Stimulated activated CD8-positive, alpha-beta memory T cell treated with anti-CD3 and anti-CD28 coated beads, Interleukin-4, amount 100 ng/mL, for 24 hours (primary cell): ENCODE results near the gene PPP1R9A.

Source experiments
- DNase-seq: peaks from one replicate; pipeline ENCODE4 v3.0.0-alpha.2; 2020; ENCODE audit warnings: low read depth

PPP1R9A gene

DNA sequence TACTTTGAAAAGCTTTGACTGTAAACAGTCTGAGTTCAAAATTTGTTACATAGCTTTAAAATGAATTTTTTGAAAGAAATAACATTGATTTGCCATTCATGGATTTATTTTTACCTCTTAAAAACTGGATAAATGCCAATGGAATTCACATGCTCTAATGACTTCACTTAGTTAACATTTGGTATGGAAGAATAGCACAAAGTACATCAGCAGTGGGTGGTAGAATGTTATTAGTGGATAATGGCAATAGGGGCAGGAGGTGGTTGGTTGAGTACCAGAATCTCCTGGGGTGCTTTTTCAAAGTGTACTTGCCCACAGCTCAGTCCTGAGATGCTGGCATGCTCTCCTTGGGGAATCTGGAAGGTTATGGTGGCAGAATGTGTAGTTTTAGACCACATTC lies 4.7 kb downstream of the PPP1R9A start:
- DNase-seq: no peak

DNA sequence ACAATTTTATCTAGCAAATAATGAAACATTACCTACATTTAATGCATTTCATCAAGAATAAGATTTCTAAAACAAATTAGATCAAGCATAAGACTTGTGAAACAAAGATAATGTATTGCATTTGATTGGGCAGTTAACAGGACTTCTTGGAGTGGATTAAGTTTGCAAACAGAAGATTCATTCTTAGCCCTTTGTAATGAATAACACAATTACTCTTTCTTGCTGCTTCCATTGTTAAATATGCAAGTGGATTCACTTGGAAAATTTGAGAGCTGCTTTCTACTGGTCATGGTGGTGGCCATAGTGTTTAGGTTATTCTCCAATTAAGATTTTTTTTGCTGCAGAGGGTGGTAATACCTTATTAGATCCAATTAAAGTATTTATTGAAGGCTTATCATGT lies 6.0 kb downstream of the PPP1R9A start:
- no peak for DNase-seq

DNA sequence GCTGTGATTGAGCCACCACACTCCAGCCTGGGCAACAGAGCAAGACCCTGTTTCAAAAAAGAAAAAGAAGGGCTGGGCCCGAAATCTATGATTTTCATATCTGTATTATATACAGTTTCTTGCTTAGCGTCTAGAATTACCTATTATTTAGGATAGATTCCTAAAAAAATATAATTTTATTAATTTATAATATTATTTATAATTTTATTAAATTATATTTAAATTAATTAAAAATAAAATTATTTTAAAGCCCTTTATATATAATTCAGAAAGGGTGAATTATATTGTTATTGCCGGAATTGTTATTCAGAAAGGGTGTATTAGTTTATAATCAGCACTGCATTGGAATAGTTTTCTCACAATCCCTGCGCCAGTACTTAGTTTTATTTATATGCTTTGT lies 14.5 kb downstream of the PPP1R9A start:
- no peak for DNase-seq

DNA sequence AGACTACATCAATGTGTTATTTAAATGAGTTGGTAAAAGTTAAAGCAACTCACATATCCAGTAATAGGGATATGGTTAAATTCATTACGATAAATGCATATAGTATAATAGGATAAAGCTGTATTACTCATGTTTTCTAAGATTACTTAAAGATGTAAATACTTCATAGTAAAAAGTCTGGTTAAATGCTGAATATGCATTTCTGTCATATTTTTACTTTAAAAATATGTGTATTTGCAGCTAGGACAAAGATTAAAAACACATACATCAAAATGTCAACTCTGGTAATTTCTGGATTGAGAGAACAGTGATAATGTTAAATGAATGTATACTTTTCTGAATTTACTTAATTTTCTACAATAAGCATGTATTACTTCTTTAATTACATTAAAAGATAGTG lies 15.1 kb downstream of the PPP1R9A start:
- DNase-seq: no peak

DNA sequence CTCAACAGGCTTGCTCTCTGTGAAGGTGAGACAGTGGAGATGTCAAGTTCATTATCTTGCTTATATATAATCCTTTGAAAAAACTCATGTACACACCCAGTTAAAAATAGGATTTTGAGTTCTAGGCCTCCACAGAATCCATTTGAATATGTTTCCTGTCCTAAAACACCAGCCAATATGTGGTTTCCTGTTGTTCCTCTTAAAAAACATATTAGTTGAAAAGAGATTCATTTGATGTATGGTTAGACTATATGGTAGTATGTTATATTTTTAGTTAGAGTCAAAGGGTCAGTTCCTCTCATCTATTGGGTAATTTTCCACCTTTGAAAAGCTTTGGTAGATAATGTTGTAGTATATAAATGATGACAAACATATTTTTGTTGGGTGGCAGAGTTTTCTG lies 16.0 kb downstream of the PPP1R9A start:
- no peak for DNase-seq

DNA sequence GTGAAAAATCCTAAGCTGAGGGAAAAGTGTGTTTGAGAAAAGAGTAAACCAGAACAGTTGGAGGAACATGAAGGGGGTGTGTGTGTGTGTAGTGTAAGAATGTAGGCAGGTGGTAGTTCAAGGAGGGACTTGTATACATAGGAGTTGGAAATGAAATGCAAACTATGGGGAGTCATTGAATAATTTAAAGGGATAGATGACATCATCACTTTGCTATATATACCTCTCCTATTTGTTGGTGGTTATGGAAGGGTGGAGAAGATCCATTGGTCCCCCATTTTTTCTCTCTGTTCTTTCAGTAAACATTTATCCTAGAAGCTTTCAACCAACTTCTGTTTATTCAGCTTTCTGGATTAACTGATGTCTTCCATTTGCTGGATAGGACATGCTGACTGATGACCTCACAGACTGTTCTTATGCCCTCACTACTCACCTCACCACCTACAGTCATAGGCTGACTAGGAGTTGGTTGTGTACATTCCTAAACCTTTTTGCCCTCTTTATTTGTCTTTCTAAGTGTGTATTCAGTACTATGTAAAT lies 20.8 kb downstream of the PPP1R9A start:
- DNase-seq: no peak

DNA sequence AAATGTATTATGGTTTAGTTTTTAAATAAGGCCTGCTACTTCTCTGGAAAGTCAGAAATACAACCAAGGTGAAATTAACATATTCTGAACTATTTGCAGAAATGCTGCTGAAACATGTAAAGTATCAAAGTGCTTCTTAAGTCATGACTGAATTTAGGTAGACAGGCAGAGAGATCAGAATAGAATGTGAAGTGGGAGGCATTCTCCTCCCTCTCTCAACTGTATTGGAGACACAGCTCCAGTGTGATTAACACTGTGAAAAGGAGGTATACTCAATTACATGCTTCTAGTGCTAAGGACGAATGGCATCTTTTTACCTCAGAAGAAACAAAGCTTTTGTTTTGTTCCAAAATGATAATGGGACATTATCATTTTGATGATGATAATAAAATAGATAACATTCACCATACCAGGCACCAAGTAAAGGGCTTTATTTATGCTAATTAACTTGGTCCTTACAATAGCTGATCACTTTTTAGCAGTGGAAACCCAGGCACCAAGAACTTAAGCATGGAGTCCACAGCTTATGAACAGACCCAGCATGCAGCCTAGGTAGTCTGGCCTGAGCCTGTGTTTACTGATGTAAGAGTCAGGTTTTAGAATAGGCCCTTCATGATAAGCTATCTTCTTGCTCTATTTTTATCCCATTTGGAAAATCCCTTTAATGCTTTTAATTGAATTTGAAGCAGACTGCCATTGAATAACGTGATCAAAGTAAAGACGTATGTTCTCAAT lies 26.0 kb downstream of the PPP1R9A start:
- no peak for DNase-seq

DNA sequence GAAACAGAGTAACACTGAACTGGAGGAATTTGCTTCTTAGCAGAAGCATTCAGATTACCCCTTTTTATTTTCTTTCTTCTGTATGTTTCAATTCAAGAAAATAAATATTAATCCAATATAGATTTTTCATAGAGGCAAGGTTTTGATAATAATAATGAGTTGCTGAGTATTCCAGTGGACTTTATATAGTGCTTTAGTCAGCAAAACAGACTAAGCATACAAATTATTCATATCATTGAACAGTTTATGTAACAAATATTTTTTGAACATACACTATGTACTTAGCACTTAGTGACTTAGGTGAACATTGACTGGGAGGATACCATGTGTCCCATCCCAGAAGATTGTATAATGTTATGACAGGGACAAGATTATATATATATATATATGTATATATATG lies 32.0 kb downstream of the PPP1R9A start:
- no peak for DNase-seq

DNA sequence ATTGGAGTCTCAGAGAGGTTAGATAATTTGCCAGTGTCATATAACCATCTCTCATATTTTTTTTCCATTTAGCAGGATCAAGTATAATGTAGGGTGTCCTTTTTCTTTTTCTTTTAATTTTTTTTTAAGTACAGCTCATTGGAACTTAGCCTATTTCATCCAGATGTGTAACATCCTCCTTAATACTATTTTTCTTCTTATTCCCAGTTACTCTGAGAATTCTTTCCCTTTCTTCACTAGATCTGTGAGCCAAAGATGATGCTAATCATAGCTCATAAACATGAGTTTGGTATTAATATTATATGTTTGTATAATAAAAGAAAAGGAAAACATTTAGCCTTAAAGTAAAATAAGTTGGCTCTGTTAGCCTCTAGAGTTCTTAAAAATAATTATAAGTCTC lies 32.8 kb downstream of the PPP1R9A start:
- DNase-seq: no peak

DNA sequence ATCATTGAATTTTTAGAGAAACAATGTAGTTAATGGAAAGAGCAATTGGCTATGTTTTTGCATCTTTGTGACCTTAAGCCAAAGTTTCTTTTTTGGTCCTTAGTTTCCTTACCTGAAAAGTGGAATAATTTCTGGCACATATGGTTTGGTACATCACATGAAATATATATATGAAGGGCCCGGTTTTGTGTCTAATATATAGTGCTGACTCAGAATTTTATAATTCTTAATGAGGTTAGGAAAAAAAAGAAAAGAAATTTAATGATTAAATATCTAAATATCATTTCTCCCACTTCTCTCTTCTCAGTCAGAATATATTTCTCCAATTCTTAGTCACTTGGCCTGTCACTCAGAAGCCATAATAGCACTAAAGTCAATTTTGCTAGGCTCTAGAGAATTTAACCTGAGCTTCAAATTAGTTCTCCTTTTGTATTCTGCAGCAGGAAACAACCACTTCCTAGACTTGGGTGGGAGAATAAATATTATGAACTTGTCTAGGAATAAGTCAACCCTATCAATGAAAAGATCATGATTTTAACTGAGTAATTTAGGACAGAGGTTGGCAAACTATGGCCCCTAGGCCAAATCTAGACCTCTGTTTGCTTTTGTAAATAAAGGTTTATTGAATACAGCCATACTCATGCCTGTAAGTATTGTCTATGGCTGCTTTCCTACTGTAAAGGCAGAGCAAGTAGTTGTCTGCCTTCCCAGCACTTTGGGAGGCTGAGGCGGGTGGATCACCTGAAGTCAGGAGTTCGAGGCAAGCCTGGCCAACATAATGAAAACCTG lies 34.6 kb downstream of the PPP1R9A start:
- DNase-seq: no peak

DNA sequence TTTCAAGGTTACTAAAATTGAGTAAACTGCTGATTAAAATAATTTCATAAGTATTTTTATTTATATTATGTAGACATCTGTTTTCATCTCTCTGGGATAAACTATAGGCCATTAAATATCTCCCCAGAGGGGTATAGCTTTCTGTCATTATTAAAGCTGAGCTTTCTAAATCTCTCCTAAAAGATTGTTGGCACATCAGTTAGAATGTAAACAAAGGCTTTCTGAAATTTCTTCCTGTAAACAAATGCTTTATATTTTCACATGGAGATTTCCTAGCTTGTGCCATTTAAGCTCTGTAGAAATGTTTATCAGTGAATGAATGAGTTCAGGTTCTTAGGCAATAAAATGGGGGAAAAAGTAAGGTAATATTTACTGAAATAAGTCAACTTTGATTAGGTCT lies 35.7 kb downstream of the PPP1R9A start:
- no peak for DNase-seq

DNA sequence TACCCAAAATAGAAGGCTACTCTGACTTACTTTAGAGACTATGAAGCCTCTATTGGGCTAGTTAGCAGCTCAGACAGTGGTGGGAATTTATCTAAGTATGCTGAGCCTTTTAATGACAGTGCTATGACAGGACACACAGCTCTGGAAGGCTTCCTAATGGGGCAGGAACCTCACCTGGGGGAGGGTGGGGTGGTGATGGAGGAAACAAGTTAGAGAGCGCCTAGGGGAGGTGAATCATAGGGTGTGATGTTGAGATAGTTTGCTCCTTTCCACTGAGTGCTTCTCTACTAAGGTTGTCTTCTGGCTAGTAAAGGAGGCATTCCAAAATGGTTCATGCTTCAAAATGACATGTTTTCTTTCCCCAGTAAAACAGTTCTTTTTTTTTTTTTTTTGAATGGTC lies 42.1 kb downstream of the PPP1R9A start:
- DNase-seq: no peak

DNA sequence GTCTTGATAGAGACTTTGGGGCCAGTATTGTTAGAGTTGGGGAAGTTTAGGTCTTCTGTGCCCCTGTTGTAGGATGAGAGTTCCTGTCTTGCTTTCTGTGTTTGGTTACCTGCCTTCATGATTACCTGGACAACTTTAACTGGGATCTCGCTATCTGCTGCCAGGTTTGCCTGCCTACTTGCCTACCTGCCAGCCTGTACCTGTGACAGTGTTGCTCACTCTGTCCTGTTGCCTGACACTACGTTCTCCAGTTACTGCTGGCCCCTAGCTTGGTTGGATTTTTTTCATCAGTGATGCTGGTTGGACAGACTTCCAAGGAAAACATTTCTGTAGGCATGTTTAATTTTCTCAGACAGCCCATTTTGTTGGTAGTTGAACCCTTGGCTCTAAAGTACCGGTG lies 48.4 kb downstream of the PPP1R9A start:
- no peak for DNase-seq

DNA sequence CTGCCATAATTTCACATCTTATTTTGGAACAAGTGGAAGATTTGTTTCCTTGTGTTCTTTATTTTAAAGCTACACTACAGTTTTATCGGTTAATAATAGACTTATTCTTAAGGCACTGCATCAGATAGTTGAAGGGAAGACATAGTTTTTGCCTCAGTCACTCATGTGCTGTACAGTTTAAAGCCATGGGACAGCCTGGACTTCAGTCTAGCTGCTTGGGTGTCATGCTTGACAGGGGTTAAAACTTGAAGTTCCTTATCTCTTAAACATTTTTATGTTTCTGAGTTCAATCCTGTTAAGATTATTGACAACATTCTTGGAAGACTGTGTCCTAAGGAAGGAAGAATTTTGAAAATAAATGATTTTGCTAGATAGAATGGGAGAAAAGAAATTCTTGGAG lies 49.7 kb downstream of the PPP1R9A start:
- no peak for DNase-seq

DNA sequence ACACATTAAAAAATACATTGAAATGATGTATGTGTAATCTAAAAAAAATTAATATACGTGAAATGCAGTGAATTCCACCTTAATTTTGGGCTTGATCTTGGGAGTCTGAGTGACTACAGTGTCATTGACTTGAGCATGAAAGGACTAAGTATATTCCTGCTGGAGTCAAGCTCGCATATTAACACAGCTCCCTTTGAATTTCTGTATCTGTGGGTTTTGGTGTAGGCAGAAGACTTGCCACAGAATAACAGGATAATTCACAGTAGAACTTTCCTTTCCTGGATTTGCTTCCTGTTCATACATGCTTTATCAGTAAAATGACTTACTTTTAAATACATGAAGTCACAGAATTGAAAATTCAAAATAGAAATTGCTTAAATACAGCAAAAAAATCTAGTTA lies 55.3 kb downstream of the PPP1R9A start:
- DNase-seq: no peak

DNA sequence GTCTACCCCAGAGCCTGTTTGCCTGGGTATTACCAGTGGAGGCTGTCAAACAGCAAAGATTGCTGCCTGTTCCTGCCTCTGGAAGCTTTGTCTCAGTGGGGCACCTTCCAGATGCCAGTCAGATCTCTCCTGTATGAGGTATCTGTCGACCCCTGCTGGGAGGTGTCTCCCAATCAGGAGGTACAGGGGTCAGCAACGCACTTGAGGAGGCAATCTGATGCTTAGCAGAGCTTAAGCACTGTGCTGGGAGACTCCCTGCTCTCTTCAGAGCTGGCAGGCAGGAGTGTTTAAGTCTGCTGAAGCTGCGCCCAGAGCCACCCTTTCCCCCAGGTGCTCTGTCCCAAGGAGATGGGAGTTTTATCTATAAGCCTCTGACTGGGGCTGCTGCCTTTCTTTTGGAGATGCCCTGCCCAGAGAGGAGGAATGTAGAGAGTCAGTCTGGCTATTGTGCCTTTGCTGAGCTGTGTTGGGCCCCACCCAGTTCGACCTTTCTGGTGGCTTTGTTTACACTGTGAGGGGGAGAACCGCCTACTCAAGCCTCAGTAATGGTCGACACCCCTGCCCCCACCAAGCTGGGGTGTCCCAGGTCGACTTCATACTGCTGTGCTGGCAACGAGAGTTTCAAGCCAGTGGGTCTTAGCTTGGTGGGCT lies 62.2 kb downstream of the PPP1R9A start:
- DNase-seq: no peak

DNA sequence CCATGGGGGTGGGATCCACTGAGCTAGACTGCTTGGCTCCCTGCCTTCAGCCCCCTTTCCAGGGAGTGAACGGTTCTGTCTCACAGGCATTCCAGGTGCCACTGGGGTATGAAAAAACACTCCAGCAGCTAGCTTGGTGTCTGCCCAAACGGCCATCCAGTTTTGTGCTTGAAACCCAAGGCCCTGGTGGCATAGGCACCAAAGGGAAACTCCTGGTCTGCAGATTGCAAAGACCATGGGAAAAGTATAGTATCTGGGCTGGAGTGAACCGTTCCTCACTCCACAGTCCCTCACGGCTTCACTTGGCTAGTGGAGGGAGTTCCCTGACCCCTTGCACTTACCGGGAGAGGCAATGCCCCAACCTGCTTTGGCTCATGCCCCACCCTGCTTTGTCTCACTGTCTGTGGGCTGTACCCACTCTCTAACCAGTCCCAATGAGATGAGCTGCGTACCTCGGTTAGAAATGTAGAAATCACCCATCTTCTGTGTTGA lies 62.7 kb downstream of the PPP1R9A start:
- DNase-seq: no peak

DNA sequence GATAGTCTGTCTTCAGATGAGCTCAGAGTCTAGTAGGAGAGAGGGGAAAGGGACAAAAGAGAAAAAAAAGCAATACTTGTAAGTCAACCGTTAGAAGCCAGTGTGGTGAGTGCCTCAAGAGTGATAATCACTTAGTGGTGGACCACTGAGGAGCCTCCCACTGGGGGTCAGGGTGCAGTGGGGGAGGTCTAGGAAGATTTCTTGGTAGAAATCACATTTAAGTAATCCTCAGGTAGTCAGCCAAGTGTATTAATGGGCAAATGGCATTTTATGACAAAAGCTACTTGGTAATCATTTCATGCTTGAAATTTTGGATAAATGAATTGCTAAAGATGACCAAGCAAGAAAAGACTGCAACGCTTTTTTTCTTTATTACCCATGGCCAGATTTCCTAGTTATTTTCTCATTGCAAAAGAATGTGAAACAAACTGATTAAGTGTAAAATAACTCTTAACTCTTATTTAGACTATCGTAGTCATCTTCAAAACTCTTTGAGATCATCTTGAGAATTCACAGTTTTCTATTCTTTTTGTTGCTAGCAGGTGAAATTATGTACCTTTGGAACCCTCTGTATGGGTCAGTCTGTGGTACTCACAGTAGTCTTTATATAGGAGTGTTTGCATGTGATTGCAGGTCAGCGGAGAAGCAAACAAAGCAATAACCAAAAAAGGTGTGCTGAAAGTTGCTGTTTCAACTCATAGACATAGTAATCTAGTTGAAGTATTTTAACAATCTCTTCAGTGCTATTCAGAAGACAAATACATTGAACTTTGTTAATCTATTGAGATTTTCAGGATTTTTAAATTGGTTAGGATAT lies 63.9 kb downstream of the PPP1R9A start:
- no peak for DNase-seq

DNA sequence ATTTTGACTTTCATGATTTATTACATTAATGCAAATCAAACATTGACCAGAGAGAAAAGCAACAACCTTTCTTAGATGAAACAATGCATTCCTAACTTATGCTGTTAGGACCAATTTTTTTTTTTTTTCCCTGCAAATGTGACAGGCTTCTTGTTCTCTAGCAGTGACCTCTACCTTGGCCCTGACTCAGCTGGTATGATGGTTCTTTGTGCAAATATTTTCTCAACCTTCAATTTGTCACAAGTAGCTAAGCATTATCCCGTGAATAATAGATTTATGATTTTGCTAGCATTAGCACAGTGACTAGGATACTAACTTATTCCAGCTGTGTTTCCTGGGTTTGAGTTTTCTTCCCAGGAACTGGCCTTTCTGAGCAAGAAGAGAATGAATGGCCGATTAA lies 64.9 kb downstream of the PPP1R9A start:
- no peak for DNase-seq

DNA sequence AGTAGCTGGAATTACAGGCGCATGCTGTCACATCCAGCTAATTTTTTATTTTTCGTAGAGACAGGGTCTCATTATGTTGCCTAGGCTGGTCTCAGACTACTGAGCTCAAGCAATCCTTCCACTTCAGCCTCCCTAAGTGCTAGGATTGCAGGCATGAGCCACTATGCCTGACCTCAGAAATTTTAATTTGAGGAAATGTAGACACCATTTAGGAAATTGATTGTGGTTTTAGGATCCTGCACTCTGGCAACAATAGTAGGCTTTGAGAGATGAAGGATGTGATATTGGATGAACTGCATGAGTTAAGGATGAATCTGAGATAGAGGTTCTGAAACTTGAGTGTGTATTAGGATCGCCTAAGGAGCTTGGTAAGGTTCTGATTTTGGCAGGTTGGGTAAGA lies 66.5 kb downstream of the PPP1R9A start:
- DNase-seq: no peak

DNA sequence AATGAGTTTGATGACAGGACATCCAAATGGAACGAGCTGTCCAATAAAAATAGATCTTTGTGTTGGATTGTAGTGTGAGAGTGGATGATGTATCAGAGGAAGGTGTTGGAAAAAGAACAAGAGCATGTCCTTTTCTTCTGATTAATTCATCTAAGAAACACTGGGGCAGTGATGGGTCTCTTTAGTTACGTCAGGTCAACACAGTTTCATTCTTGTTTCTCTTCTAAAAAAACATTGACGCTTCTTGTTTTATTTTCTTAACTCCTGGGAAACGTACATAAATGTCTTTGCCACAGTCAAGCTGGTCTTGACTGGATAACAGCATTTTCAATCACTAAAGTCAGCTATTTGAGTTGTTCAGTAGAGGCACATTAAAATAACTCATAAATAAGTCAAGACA lies 67.0 kb downstream of the PPP1R9A start:
- DNase-seq: no peak

DNA sequence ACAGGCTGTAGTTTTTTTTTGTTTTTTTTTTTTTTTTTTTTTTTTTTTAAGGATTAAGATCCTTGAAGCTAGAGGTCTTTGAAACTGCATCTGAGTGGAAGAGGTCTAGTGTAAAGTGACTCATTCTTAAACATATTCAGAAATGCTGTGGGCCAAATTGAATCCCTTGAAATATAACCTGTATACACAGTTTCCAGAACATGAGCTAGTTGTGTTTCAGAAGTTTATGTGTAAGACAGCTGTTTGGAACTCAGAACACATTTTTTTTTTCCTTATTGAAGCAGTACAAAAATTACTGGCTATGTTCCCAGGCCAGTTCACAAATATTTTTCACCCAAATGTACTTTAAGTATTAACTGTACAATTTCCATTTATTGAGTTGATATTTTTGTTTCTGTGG lies 67.9 kb downstream of the PPP1R9A start:
- DNase-seq: no peak
